Measurements from ENCODE around the gene FAM193B. TPM values are rescaled to one million over a fixed set of nuclear protein-coding genes. Genes with fewer than 3 reads are reported as not detected.

The FAM193B gene
- total and polyA plus RNA-seq, 5 experiments from 2014 or later = 1.6 to 225 (median 5.5) TPM

GRCh38 chr5:177520916-177521513 is 33.3 kb downstream of the FAM193B start:
- Mint-ChIP-seq H3K36me3 (peaks cover 0 to 24% (median 2%) of the 10 kb centered on the region in 3 donors), H3K27ac (peak overlapping the region in 8 of 10 donors; percentile 1 to 84 (median 62)), H3K9me3 (no peaks in the 10 kb centered on the region), H3K27me3 (no peaks in the 10 kb centered on the region), H3K4me1 (peaks cover 24 to 46% (median 43%) of the 10 kb centered on the region in 4 donors), H3K4me3 (peak overlapping the region in 1 of 10 donors; percentile 36)
- no peak for DNase-seq
- no peak for ATAC-seq
- POLR2A ChIA-PET = no interaction called here

- POLR2A ChIA-PET = no interaction called here
- H3K4me3 Mint-ChIP-seq = peak overlapping the region in 2 of 10 donors; percentile 7 to 65
- H3K4me1 Mint-ChIP-seq = peaks cover 23 to 53% (median 51%) of the 10 kb centered on the region in 4 donors
- H3K36me3 Mint-ChIP-seq = peaks cover 0 to 23% (median 2%) of the 10 kb centered on the region in 3 donors
- H3K9me3 Mint-ChIP-seq = no peaks in the 10 kb centered on the region
- no peak for DNase-seq
- no peak for ATAC-seq
- H3K27ac Mint-ChIP-seq = peak overlapping the region in 9 of 10 donors; percentile 6 to 86 (median 75)
- H3K27me3 Mint-ChIP-seq = no peaks in the 10 kb centered on the region
Measured at GRCh38 chr5:177520271-177520670, 34.1 kb downstream of the FAM193B start.

DNA sequence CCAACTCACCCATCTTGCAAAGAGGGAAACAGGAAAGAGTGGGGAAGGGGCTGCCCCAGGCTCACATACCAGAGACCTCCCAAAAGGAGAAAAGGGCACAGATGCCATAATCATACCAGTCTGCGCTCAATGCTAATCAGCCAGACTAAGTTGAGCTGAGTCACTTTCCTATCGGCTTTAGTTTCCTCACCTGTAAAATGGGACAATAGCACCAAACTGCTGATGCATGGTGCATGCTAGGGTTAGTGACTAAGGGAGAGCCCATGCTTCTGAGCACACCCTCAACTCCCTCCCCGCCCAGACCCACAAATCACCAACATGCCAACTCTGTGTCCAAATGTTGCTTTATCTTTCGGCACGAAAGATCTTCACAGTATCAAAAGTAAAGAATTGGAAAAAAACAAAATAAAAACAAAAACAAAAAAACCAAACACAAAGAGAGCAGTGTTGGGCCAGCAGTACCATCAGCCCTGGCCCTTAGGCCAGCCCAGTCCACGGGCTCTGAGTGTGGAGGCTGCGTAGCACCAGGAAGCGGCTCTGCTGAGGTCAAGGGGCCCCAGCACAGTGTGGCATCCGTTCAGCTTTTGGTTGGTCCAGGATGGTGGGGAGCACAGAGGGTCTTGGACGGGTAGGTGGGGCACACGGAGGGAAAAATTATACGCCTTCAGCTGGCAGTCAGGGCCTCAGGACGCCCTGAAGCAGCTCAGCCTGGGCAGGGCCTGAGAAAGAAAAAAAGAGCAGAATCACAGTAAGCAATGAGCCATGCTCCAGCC is 34.7 kb downstream of the FAM193B start:
- no peak for DNase-seq
- no peaks in the 10 kb centered on the region for H3K9me3 Mint-ChIP-seq

GRCh38 chr5:177516601-177517568 is 37.5 kb downstream of the FAM193B start, which contains the start of gene DDX41:
DDX41 (minus strand) TSS chr5:177516961; CDS start chr5:177516945, 16 bp downstream.
- Mint-ChIP-seq H3K4me3 (peak within 1 kb of the TSS; percentile 93 to 100 (median 97)), H3K27ac (peak within 1 kb of the TSS; percentile 90 to 98 (median 95)), H3K9me3 (no peaks in the 10 kb centered on the region), H3K4me1 (peaks cover 27 to 63% (median 55%) of the 10 kb centered on the region in 4 donors), H3K27me3 (no peaks in the 10 kb centered on the region), H3K36me3 (peaks cover 0 to 49% (median 14%) of the 10 kb centered on the region in 3 donors)
- POLR2A ChIA-PET = interaction anchor here (0.6 to 1.7 kb wide), 8 partner anchors 8 to 703 kb away, joined by 3 to 5 read pairs (median 4); partner anchors contain the start of gene DBN1
- DNase-seq = peak; percentile 90 to 97 (median 94)
- ATAC-seq = peak; percentile 91 to 93

More for the DNA sequence above, 34.7 kb downstream of the FAM193B start:
- Mint-ChIP-seq H3K36me3 (peaks cover 0 to 27% (median 5%) of the 10 kb centered on the region in 3 donors), H3K27me3 (no peaks in the 10 kb centered on the region), H3K4me1 (peaks cover 23 to 54% (median 53%) of the 10 kb centered on the region in 4 donors), H3K27ac (peak overlapping the region in 8 of 10 donors; percentile 35 to 86 (median 79)), H3K4me3 (peak overlapping the region in 5 of 10 donors; percentile 19 to 57 (median 30))
- ATAC-seq = no peak
- POLR2A ChIA-PET = no interaction called here

DNA sequence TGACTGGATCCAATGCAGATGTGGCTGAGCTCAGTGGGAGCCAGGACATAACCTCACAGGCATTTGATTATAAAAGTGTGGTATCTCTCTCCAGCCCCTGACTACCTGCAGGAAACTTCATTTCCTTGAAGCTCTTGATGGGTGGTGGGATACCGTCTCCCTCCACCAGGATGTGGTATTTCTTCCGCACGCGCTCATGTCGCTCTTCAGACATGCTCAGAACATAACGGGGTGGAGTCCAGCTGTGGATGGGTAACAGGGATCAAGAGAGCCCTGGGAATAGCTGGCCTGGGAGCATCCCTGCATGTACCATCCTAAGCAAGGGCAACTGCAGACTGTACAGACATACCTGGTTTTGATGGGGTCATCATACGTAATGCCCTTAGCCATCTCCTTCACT is 38.8 kb downstream of the FAM193B start:
- DNase-seq (no peak), ATAC-seq (no peak)
- Mint-ChIP-seq H3K4me1 (peaks cover 19 to 50% (median 49%) of the 10 kb centered on the region in 4 donors), H3K9me3 (no peaks in the 10 kb centered on the region), H3K27ac (peak overlapping the region in 4 of 10 donors; percentile 30 to 52 (median 48)), H3K27me3 (no peaks in the 10 kb centered on the region), H3K36me3 (peaks cover 0 to 53% (median 23%) of the 10 kb centered on the region in 3 donors), H3K4me3 (peak overlapping the region; percentile 93 to 100 (median 97))
- POLR2A ChIA-PET = interaction anchor here (1.4 to 1.7 kb wide), 4 partner anchors 9 to 125 kb away, joined by 3 to 5 read pairs (median 4); no protein-coding TSS in a partner anchor

GRCh38 chr5:177514541-177514940 is 39.8 kb downstream of the FAM193B start:
- no peaks in the 10 kb centered on the region for H3K27me3 Mint-ChIP-seq
- peaks cover 0 to 49% (median 23%) of the 10 kb centered on the region in 3 donors for H3K36me3 Mint-ChIP-seq
- ATAC-seq = no peak
- H3K4me1 Mint-ChIP-seq = peaks cover 18 to 51% (median 43%) of the 10 kb centered on the region in 4 donors
- peak in 1 of 10 donors; percentile 56 for DNase-seq
- H3K9me3 Mint-ChIP-seq = no peaks in the 10 kb centered on the region
- H3K4me3 Mint-ChIP-seq = peak overlapping the region in 4 of 10 donors; percentile 36 to 97 (median 96)
- no peak overlapping the region for H3K27ac Mint-ChIP-seq
- POLR2A ChIA-PET = interaction anchor here (0.8 kb wide), 1 partner anchor 57 kb away, joined by 3 read pairs; no protein-coding TSS in a partner anchor

DNA sequence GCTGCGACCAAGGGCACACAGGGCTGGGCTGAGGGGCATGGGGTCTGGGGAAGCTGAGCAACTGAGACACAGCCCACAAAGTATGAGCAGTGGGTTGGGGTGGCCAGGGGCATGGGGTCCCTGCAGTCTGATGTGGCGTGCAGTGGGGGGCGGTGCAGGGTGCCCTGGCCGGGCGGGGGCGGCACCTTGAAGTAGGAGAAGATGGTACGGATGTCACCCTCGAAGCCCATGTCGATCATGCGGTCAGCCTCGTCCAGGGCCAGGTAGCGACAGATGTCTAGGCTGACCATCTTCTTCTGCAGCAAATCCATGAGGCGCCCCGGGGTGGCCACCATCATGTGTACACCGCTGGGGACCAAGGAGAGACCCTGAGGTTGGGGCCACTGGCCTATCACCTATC is 40.9 kb downstream of the FAM193B start:
- Mint-ChIP-seq H3K4me1 (peaks cover 20 to 48% (median 42%) of the 10 kb centered on the region in 4 donors), H3K36me3 (peaks cover 0 to 49% (median 23%) of the 10 kb centered on the region in 3 donors), H3K27ac (no peak overlapping the region), H3K9me3 (no peaks in the 10 kb centered on the region), H3K27me3 (no peaks in the 10 kb centered on the region), H3K4me3 (peak overlapping the region in 1 of 10 donors; percentile 50)
- no peak for DNase-seq
- POLR2A ChIA-PET = interaction anchor here (0.8 to 1.0 kb wide), 2 partner anchors 56 to 380 kb away, joined by 3 read pairs; no protein-coding TSS in a partner anchor
- no peak for ATAC-seq

- Mint-ChIP-seq H3K36me3 (peaks cover 0 to 49% (median 23%) of the 10 kb centered on the region in 3 donors), H3K27ac (peak overlapping the region in 1 of 10 donors; percentile 40), H3K4me1 (peaks cover 20 to 48% (median 43%) of the 10 kb centered on the region in 4 donors), H3K4me3 (peak overlapping the region in 2 of 10 donors; percentile 7 to 50), H3K9me3 (no peaks in the 10 kb centered on the region), H3K27me3 (no peaks in the 10 kb centered on the region)
- ATAC-seq = no peak
- peak in 1 of 10 donors; percentile 53 for DNase-seq
- POLR2A ChIA-PET = no interaction called here
Measured at GRCh38 chr5:177512736-177513380, 41.5 kb downstream of the FAM193B start.

GRCh38 chr5:177511796-177512675 is 42.3 kb downstream of the FAM193B start:
- H3K36me3 Mint-ChIP-seq = peaks cover 0 to 49% (median 23%) of the 10 kb centered on the region in 3 donors
- peak overlapping the region in 1 of 10 donors; percentile 40 for H3K27ac Mint-ChIP-seq
- DNase-seq (no peak), ATAC-seq (no peak)
- no peaks in the 10 kb centered on the region for H3K9me3 Mint-ChIP-seq
- peaks cover 18 to 51% (median 38%) of the 10 kb centered on the region in 4 donors for H3K4me1 Mint-ChIP-seq
- H3K27me3 Mint-ChIP-seq = no peaks in the 10 kb centered on the region
- H3K4me3 Mint-ChIP-seq = no peak overlapping the region
- POLR2A ChIA-PET = no interaction called here

DNA sequence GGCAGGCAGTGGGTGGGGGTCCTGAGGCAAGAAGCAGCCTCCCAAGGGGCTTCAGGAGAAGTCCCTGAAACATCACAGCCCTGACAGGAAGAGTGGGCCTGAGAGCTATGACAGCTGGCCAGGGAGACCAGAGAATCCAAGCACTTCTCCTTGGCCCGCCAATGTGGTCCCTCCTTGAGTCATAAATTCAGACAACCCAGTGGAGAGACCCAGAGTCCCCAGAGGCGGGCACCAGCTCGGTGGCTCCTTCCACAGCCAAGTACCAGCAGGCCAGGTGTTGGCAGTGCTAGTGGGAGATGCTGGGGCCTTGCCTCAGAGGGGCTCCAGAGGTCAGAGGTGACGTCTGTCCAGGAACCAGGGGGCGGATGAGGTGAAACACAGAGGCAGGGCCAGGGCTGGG is 43.2 kb downstream of the FAM193B start:
- no peak for DNase-seq
- H3K27me3 Mint-ChIP-seq = no peaks in the 10 kb centered on the region
- no peak overlapping the region for H3K4me3 Mint-ChIP-seq
- H3K9me3 Mint-ChIP-seq = no peaks in the 10 kb centered on the region
- POLR2A ChIA-PET = no interaction called here
- peak overlapping the region in 1 of 10 donors; percentile 61 for H3K27ac Mint-ChIP-seq
- peaks cover 0 to 45% (median 21%) of the 10 kb centered on the region in 3 donors for H3K36me3 Mint-ChIP-seq
- no peak for ATAC-seq
- H3K4me1 Mint-ChIP-seq = peaks cover 14 to 46% (median 30%) of the 10 kb centered on the region in 4 donors

All from naive thymus-derived CD8-positive, alpha-beta T cell (primary cell).